ENCODE measurements around the gene MCM3. TPM values are rescaled to one million over a fixed set of nuclear protein-coding genes. Genes with fewer than 3 reads are reported as not detected.

The MCM3 gene
- polyA plus RNA-seq, 1 donor (not counting 4 experiments of a cell fraction or from before 2014, with no cell fraction given) = 60.9 TPM

DNA sequence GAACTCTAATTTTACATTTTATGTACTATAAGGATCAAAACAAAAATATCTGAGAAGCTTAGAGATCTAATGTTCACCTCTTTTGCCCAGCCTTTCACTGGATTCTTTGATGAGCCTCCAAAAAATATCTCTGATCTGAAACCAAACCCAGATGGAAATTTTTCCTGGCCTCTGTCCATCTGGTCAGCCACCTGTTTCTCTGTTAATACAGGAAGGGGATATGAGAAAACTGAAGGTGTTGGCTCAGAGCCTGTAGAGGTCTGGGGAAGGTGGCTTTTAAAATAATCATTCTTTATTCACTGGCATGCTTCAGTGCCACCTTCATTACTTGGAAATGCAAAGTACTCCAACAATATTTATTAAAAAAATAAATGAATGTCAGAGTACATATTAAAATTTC lies 8.5 kb upstream of the MCM3 start:
- no peaks in the 10 kb centered on the region for H3K9me1 ChIP-seq (ENCODE audit: control insufficient read depth, extremely low read depth, insufficient read depth, low read length)
- no peaks in the 10 kb centered on the region for H3K9me3 ChIP-seq (ENCODE audit: control insufficient read depth, low read depth, low read length)
- FAIRE-seq = no peak
- no peaks in the 10 kb centered on the region for H3K36me3 ChIP-seq (ENCODE audit: control insufficient read depth in 2 of 2, extremely low read depth in 1 of 2, insufficient read depth in 2 of 2, low read length in 2 of 2)
- no peaks in the 10 kb centered on the region for H3K4me1 ChIP-seq (ENCODE audit: control insufficient read depth, extremely low read depth, insufficient read depth, low read length)
- no peak overlapping the region for H3K9ac ChIP-seq (ENCODE audit: control insufficient read depth, extremely low read depth, insufficient read depth, low read length)
- H3K4me2 ChIP-seq (ENCODE audit: control insufficient read depth, extremely low read depth, insufficient read depth, low read depth, low read length) = no peak overlapping the region
- TF ChIP-seq, protein P1, sequence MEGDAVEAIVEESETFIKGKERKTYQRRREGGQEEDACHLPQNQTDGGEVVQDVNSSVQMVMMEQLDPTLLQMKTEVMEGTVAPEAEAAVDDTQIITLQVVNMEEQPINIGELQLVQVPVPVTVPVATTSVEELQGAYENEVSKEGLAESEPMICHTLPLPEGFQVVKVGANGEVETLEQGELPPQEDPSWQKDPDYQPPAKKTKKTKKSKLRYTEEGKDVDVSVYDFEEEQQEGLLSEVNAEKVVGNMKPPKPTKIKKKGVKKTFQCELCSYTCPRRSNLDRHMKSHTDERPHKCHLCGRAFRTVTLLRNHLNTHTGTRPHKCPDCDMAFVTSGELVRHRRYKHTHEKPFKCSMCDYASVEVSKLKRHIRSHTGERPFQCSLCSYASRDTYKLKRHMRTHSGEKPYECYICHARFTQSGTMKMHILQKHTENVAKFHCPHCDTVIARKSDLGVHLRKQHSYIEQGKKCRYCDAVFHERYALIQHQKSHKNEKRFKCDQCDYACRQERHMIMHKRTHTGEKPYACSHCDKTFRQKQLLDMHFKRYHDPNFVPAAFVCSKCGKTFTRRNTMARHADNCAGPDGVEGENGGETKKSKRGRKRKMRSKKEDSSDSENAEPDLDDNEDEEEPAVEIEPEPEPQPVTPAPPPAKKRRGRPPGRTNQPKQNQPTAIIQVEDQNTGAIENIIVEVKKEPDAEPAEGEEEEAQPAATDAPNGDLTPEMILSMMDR (optimal IDR thresholded peaks at IDR 0.05 in 1 of 3, IDR thresholded peaks at IDR 0.05 in 1 of 3, conservative IDR thresholded peaks at IDR 0.05 in 1 of 3; ENCODE audit: extremely low read depth in 1 of 3, insufficient read depth in 2 of 3, low read length in 3 of 3) = no peak
- no peak for TF ChIP-seq EZH2 (IDR thresholded peaks at IDR 0.05; ENCODE audit: low read length)
- no peaks in the 10 kb centered on the region for H4K20me1 ChIP-seq (ENCODE audit: control insufficient read depth, extremely low read depth, insufficient read depth, low read length)
- H2AFZ ChIP-seq (ENCODE audit: control insufficient read depth, low read length) = no peak overlapping the region
- no peaks in the 10 kb centered on the region for H3K79me2 ChIP-seq (ENCODE audit: control insufficient read depth, insufficient read depth, low read length)
- dilution Hi-C loops (cut with MboI; ENCODE audit: extremely low pct_ligation_motif_present, low sequenced_read_pairs) = no loop called here
- no peak overlapping the region for H3K27ac ChIP-seq (ENCODE audit: control insufficient read depth, insufficient read depth, low read length)
- no peak for DNase-seq (ENCODE audit: low read depth, low spot score)
- no peak overlapping the region for H3K4me3 ChIP-seq (ENCODE audit: control insufficient read depth in 2 of 3, extremely low read depth in 1 of 3, insufficient read depth in 2 of 3, low read depth in 1 of 3, low read length in 3 of 3)
- H3K27me3 ChIP-seq (ENCODE audit: control insufficient read depth, extremely low read depth, insufficient read depth, low read length) = no peaks in the 10 kb centered on the region

- peaks cover 6% of the 10 kb centered on the region for H3K79me2 ChIP-seq (ENCODE audit: control insufficient read depth, insufficient read depth, low read length)
- no peaks in the 10 kb centered on the region for H3K36me3 ChIP-seq (ENCODE audit: control insufficient read depth in 2 of 2, extremely low read depth in 1 of 2, insufficient read depth in 2 of 2, low read length in 2 of 2)
- peaks cover 4% of the 10 kb centered on the region for H3K4me1 ChIP-seq (ENCODE audit: control insufficient read depth, extremely low read depth, insufficient read depth, low read length)
- H3K27me3 ChIP-seq (ENCODE audit: control insufficient read depth, extremely low read depth, insufficient read depth, low read length) = no peaks in the 10 kb centered on the region
- H3K27ac ChIP-seq (ENCODE audit: control insufficient read depth, insufficient read depth, low read length) = no peak overlapping the region
- no peak overlapping the region for H3K4me2 ChIP-seq (ENCODE audit: control insufficient read depth, extremely low read depth, insufficient read depth, low read depth, low read length)
- FAIRE-seq (no peak), DNase-seq (ENCODE audit: low read depth, low spot score) (no peak)
- dilution Hi-C loops (cut with MboI; ENCODE audit: extremely low pct_ligation_motif_present, low sequenced_read_pairs) = no loop called here
- no peaks in the 10 kb centered on the region for H3K9me1 ChIP-seq (ENCODE audit: control insufficient read depth, extremely low read depth, insufficient read depth, low read length)
- no peaks in the 10 kb centered on the region for H4K20me1 ChIP-seq (ENCODE audit: control insufficient read depth, extremely low read depth, insufficient read depth, low read length)
- H3K4me3 ChIP-seq (ENCODE audit: control insufficient read depth in 2 of 3, extremely low read depth in 1 of 3, insufficient read depth in 2 of 3, low read depth in 1 of 3, low read length in 3 of 3) = no peak overlapping the region
- no peaks in the 10 kb centered on the region for H3K9me3 ChIP-seq (ENCODE audit: control insufficient read depth, low read depth, low read length)
- no peak overlapping the region for H3K9ac ChIP-seq (ENCODE audit: control insufficient read depth, extremely low read depth, insufficient read depth, low read length)
- TF ChIP-seq, protein P1 (optimal IDR thresholded peaks at IDR 0.05 in 1 of 3, IDR thresholded peaks at IDR 0.05 in 1 of 3, conservative IDR thresholded peaks at IDR 0.05 in 1 of 3; ENCODE audit: extremely low read depth in 1 of 3, insufficient read depth in 2 of 3, low read length in 3 of 3) = no peak
- no peak for TF ChIP-seq EZH2 (IDR thresholded peaks at IDR 0.05; ENCODE audit: low read length)
- no peak overlapping the region for H2AFZ ChIP-seq (ENCODE audit: control insufficient read depth, low read length)
These were observed 4.3 kb upstream of the MCM3 start for GRCh38 chr6:52288841-52289240.
